ENCODE measurements around the gene RAN.
"Not testable (repeated sequence)": the region's sequence is repeated elsewhere in the genome, so short reads cannot be mapped to it uniquely, and the experiment has no call there.

Gene RAN

GRCh38 chr12:130871286-130872178 lies at the start of gene RAN:
Gene RAN, plus strand, starts transcription at chr12:130872066. Its CDS starts 528 bp downstream, at chr12:130872594.
- peak; percentile 94 for DNase-seq

- no peak for DNase-seq
These were observed 46.1 kb upstream of the RAN start for GRCh38 chr12:130825771-130826150.

DNA sequence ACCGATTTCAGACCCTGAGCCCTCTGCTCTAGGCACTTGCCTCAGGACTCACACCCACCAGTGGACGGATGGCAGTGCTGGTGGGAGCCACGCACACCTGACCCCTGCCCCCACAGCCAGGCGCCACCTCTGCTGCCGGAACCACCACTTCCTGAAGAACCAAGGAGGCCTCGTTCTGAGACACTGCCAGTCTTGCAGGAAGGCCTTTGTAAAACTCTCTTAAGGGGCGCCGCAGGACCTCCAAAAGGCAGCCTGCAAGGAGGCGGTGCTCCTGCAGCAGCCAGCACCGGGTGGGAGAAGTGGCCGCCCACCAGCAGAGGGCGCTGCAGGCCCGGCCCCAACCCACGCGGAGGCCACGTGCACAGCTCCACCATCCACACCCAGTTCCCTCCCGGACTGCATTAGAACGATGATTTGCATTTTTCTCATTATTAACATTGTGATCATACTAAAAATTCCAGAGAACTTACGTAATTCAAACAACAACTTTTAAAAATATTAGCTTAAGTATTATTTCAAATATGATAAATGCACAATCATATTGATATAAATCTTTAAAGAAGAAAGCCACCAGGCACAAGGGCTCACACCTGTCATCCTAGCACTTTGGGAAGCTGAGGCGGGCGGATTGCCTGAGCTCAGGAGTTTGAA lies 45.6 kb upstream of the RAN start:
- peak; percentile 67 for DNase-seq

DNA sequence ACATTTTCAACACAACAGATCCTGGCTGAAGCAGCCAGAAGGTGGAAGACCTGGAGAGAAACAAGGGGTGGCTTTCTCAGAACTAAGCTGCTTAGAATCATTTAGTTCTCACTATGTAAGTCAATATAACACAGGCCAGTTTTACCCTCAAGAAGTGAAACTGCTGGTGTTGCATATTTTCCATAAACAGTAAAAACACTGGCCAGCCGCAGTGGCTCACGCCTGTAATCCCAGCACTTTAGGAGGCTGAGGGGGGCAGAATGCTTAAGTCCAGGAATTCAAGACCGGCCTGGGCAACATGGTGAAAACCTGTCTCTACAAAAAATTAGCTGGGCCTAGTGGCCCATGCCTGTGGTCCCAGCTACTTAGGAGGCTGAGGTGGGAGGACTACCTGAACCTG lies 44.4 kb upstream of the RAN start:
- DNase-seq, result no peak

DNA sequence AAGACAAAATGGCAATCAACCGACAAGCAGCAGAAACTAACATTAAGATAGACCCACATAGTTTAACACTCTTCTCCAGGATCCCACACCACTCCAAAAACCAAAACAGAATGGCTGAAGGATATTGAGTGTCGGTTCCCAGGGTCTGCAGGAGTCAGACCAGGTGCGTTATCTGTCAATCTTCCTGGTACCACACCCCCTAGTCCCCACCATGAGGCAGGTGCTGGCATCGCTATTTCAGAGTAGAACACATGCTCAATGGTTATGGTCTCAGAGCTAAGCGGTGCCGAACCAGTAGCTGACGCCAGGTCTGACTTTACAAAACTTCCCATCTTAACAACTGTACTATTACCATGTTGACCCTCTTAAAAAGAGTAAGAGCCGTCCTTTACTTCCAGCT lies 43.0 kb upstream of the RAN start:
- DNase-seq, result no peak

DNA sequence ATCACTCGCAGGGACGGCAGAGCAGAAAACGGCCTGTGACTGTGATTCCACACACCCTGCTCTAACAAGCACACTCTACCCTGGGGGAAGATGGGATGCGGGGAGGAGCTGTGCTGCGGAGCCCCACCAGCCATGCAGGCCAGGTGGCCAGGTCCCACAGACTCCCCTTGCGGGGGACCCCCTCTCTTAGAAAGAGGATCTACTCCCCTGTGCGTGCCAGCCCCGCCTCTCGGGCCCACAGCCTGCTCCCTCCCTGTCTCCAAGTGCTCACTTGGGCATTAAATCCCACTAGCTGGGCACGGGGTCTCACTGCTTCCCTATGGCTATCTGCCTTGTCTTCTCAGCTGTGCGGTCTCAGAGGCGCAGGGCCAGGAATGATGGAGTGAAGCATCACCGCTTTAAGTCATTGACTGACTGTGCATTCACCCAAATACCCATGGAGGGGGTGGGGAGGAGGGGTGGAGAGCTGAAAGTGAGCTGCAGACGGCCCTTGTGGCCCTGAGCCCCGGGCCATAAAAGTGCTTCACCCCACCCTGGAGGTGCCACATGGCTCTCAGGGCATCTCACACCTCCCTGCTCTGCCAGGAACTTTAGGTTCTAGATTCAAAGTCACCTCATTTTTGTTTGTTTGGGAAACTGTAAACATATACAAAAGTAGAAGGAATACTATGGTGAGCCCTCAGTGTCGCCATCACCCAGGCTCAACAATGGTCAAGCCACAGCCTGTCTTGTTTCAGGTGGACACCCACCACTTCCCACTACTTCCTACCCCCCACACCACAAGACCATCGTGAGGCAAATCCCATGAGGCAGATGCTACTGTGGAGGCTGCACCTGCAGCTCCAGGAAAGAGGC lies 42.2 kb upstream of the RAN start:
- no peak for DNase-seq

- DNase-seq, result no peak
These were observed 41.7 kb upstream of the RAN start for GRCh38 chr12:130830246-130830551.

- DNase-seq, result no peak
These were observed 40.6 kb upstream of the RAN start for GRCh38 chr12:130831246-130831645.

- no peak for DNase-seq
These were observed 39.9 kb upstream of the RAN start for GRCh38 chr12:130831876-130832405.

- no peak for DNase-seq
These were observed 39.2 kb upstream of the RAN start for GRCh38 chr12:130832561-130833209.

- DNase-seq, result no peak
These were observed 36.9 kb upstream of the RAN start for GRCh38 chr12:130835011-130835410.

- no peak for DNase-seq
These were observed 36.4 kb upstream of the RAN start for GRCh38 chr12:130835436-130835835.

GRCh38 chr12:130838284-130838950 lies 33.4 kb upstream of the RAN start:
- peak; percentile 14 for DNase-seq

DNA sequence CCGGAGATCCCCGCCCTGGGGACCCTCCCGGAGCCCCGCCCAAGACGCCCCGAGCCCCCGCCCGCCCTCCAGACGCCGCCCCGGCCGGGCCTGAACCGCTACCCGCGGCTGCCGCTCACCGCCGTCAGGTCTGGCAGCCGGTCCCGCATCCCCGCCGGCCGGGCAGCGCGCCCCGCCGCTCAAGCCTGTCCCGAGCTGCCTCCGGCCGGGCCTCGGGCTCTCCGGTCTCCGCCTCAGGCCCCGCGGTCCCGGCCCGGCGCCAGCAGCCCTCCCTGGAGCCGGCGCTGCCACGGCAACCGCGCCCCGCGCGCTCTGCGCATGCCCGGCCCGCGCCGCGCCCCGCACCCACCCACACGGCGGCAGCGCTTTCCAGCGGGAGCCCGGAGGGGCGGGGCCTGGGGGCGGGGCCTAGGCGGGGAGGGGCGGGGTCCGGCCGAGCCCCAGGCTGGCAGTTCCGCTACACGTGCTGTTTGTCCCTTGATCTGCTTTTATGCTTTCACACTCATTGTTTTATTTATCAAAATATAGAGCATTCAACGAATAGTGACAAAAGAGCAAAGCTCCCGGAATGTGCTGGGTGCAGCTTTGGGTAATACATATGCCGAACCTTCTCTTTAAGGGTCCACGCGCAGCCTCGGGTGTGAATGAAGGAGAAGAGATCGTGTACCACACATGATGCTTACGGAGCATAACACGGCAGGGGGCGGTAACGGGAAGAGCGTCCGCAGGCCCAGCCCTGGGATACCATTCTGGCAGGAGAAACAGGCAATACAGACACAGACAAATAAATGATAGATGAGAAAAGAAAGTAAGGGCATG lies 32.7 kb upstream of the RAN start, which contains the start of gene STX2:
Gene STX2, minus strand, starts transcription at position 300 of the 819 bp plus-strand sequence. Its CDS starts 151 bp downstream, at position 149.
- DNase-seq, result peak; percentile 88

- no peak for DNase-seq
These were observed 32.0 kb upstream of the RAN start for GRCh38 chr12:130839770-130840404.

GRCh38 chr12:130846369-130846768 lies 25.5 kb upstream of the RAN start:
- DNase-seq, result no peak

DNA sequence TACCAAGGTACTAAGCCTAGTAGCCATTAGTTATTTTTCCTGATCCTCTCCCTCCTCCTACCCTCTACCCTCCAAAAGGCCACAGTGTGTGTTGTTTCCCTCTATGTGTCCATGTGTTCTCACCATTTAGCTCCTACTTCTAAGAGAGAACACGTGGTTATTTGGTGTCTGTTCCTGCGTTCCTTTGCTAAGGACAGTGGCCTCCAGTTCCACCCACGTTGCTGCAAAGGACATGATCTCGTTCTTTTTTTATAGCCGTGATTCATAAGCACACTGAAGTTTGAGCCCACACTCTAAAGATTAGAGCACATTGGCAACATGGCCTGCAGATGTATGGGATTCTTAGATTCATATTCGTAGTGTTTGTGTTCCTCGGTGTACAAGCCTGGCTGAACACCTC lies 24.8 kb upstream of the RAN start:
- DNase-seq, result no peak

DNA sequence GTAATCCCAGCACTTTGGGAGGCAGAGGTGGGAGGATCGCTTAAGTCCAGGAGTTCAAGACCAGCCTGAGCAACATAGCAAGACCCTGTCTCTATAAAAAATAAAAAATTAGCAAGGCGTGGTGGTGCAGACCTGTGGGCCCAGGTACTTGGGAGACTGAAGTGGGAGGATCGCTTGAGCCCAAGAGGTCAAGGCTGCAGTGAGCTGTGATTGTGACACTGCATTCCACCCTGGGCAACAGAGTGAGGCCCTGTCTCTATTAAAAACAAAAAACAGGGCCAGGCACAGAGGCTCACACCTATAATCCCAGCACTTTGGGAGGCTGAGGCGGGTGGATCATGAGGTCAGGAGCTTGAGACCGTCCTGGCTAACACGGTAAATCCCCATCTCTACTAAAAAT lies 23.8 kb upstream of the RAN start:
- not testable (repeated sequence) for DNase-seq

DNA sequence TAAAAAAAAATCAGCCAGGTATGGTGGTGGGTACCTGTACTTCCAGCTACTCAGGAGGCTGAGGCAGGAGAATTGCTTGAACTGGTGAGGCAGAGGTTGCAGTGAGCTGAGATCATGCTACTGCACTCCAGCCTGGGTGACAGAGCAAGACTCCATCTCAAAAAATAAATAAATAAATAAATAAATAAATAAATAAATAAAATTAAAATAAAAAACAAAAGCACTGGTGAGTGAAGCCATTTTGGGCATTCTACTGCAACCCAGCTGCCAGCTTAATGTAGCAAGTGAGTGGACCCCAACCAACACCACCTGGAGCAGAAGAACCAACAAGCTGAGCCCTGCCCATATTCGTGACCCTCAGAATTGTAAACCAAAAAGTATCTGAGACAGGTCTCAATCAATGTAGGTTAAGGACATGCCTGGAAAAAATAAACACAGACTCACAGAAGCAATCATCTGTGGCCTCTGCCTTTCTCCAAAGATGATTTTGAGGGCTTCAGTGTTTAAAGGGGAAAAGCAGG lies 23.0 kb upstream of the RAN start:
- not testable (repeated sequence) for DNase-seq
